KMS-11 (cell line): ENCODE data around the gene CHD9.

Source experiments
- H2AFZ ChIP-seq: fragments of 200-600 bp; sonication (generic); 2 replicates; pipeline ENCODE4 v1.6.1; 2016; ENCODE audit warnings: antibody characterized with exemption, mixed run types, low read depth
- H3K27ac ChIP-seq: fragments of 200-600 bp; sonication (generic); 2 replicates; pipeline ENCODE4 v1.6.1; 2016; ENCODE audit warnings: mild to moderate bottlenecking, mixed run types
- H3K27me3 ChIP-seq: fragments of 200-600 bp; sonication (generic); 2 replicates; pipeline ENCODE4 v1.6.1; 2017; ENCODE audit warnings: mild to moderate bottlenecking, low read depth, mixed run types, moderate library complexity; ENCODE audit not compliant: insufficient read depth
- H3K36me3 ChIP-seq: fragments of 200-600 bp; sonication (generic); 2 replicates; pipeline ENCODE4 v1.6.1; 2017; ENCODE audit warnings: mild to moderate bottlenecking, mixed run types; ENCODE audit not compliant: insufficient read depth
- H3K4me1 ChIP-seq: fragments of 200-600 bp; sonication (generic); 2 replicates; pipeline ENCODE4 v1.6.1; 2016; ENCODE audit warnings: mild to moderate bottlenecking, low read depth, mixed run types; ENCODE audit not compliant: poor library complexity, severe bottlenecking
- H3K4me2 ChIP-seq: fragments of 200-600 bp; sonication (generic); 2 replicates; pipeline ENCODE4 v1.7.0; 2016; ENCODE audit warnings: mild to moderate bottlenecking, mixed run types
- H3K4me3 ChIP-seq: fragments of 200-600 bp; sonication (generic); IDR thresholded peaks from 2 replicates; pipeline ENCODE4 v1.6.1; 2017; ENCODE audit warnings: low read depth, low read length, mixed read lengths; ENCODE audit not compliant: insufficient read depth
- H3K79me2 ChIP-seq: fragments of 200-600 bp; sonication (generic); 2 replicates; pipeline ENCODE4 v1.6.1; 2016; ENCODE audit warnings: low read depth, mixed run types; ENCODE audit not compliant: insufficient read depth
- H3K9ac ChIP-seq: fragments of 200-600 bp; sonication (generic); 2 replicates; pipeline ENCODE4 v1.6.1; 2016; ENCODE audit warnings: mild to moderate bottlenecking, mixed run types
- H4K20me1 ChIP-seq: fragments of 200-600 bp; sonication (generic); 2 replicates; pipeline ENCODE4 v1.6.1; 2016; ENCODE audit warnings: mild to moderate bottlenecking, mixed run types; ENCODE audit not compliant: insufficient read depth
- CTCF ChIP-seq: fragments of 200-600 bp; sonication (generic); conservative IDR thresholded peaks from 2 replicates; pipeline ENCODE4 v1.6.1; 2017; ENCODE audit warnings: low read depth, mild to moderate bottlenecking, antibody characterized with exemption, low read length, moderate library complexity, mixed read lengths

Gene CHD9

DNA sequence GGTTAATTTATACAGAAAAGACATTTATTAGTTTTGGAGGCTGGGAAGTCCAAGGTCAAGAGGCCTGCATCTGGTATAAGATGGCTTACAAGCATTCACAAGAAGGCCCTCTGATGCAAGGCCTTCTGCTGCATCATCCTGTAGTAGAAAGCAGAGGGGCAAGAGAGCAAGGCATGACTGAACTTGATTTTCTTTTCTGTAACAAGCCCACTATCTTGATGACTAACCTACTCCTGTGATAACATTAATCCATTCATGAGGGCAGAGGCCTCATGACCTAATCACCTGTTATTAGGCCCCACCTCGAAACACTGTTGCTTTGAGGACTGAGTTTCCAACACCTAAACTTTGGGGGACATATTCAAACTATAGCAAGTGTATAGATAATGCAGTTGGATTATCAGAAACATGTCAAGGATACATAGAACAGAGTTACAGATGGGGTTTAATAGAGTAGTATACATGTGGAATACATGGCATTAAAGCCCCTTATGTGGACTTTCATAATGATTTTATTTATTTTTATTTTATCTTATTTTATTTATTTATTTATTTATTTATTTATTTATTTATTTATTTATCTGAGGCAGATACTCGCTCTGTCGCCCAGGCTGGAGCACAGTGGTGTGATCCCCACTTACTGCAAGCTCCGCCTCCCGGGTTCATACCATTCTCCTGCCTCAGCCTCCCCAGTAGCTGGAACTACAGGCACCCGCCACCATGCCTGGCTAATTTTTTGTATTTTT lies 88.2 kb downstream of the CHD9 start:
- no peak for TF ChIP-seq CTCF
- no peak overlapping the region for H3K27ac ChIP-seq
- no peaks in the 10 kb centered on the region for H4K20me1 ChIP-seq
- no peak overlapping the region for H3K4me2 ChIP-seq
- H3K79me2 ChIP-seq = no peaks in the 10 kb centered on the region
- no peaks in the 10 kb centered on the region for H3K36me3 ChIP-seq
- no peaks in the 10 kb centered on the region for H3K4me1 ChIP-seq
- no peaks in the 10 kb centered on the region for H3K27me3 ChIP-seq
- no peak overlapping the region for H3K4me3 ChIP-seq
- H2AFZ ChIP-seq = no peak overlapping the region
- no peak overlapping the region for H3K9ac ChIP-seq

DNA sequence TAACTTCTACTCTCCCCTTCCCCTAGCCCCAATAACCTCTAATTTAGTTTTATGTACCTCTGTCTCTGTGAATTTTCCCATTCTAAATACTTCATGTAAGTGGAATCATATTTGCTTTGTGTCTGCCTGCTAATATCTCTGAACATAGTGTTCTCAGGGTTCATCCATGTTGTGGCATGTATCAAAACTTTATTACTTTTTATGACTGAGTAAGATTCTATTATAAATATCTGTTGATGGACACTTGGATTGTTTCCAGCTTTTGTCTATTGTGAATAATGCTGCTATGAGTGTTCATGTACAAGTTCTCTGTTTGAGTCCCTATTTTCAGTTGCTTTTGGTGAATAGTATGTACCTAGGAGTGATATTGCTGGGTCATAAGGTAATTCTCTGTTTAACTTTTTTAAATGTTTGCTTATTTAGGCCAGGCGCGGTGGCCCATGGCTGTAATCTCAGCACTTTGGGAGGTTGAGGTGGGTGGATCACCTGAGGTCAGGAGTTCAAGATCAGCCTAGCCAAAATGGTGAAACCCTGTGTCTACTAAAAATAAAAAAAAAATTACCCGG lies 92.8 kb downstream of the CHD9 start:
- Histone ChIP-seq H3K4me3 (no peak overlapping the region), H3K4me1 (peaks cover 12% of the 10 kb centered on the region), H2AFZ (no peak overlapping the region), H3K27me3 (no peaks in the 10 kb centered on the region), H3K4me2 (no peak overlapping the region), H3K9ac (no peak overlapping the region), H3K27ac (no peak overlapping the region), H3K36me3 (no peaks in the 10 kb centered on the region), H3K79me2 (no peaks in the 10 kb centered on the region; the same call in 1 of the 2 replicates), H4K20me1 (no peaks in the 10 kb centered on the region)
- no peak for TF ChIP-seq CTCF

DNA sequence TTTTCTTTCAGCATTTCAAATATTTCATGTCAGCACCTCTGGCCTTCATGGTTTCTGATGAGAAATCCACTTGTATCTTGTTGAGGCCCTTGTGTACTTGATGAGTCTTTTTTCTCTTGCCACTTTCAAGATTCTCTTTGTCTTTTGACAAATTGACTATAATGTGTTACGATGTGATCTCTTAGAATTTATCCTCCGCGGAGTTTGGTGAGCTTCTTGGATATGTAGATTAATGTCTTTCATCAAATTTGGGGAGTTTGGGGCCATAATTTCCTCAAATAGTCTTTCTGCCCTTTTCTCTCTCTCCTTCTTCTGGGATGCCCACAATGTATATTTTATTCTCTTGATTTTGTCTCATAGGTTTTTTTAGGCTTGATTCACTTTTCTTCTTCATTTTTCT lies 96.0 kb downstream of the CHD9 start:
- no peak for TF ChIP-seq CTCF
- no peak overlapping the region for H3K9ac ChIP-seq
- H3K79me2 ChIP-seq = no peaks in the 10 kb centered on the region; the same call in 1 of the 2 replicates
- H3K4me2 ChIP-seq = no peak overlapping the region
- H3K27ac ChIP-seq = no peak overlapping the region
- peaks cover 12% of the 10 kb centered on the region for H3K4me1 ChIP-seq
- no peaks in the 10 kb centered on the region for H3K27me3 ChIP-seq
- no peaks in the 10 kb centered on the region for H4K20me1 ChIP-seq
- no peak overlapping the region for H3K4me3 ChIP-seq
- no peak overlapping the region for H2AFZ ChIP-seq
- no peaks in the 10 kb centered on the region for H3K36me3 ChIP-seq

DNA sequence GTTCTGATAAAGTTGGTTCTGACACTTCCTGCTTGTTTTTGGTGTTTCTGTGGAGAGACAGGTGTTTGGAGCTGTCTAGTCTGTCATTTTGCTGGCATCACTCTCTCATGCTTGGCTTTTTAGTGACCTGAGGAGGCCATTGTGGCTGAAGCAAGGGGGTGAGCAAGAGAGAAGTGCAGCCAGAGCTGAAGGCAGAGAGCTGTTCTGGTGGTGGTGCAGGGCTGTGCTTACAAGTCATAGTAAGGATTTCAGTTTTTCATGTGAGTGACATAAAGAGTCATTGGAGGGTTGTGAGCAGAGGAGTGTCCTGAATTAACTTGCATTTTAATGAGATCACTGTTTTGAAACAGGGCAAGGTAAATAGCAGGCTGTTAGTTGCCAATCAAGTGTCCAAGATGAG lies 97.5 kb downstream of the CHD9 start:
- Histone ChIP-seq H3K36me3 (no peaks in the 10 kb centered on the region), H4K20me1 (no peaks in the 10 kb centered on the region), H3K4me2 (no peak overlapping the region), H3K4me1 (peaks cover 12% of the 10 kb centered on the region), H3K4me3 (no peak overlapping the region), H3K27me3 (no peaks in the 10 kb centered on the region), H2AFZ (no peak overlapping the region), H3K79me2 (no peaks in the 10 kb centered on the region; the same call in 1 of the 2 replicates), H3K9ac (no peak overlapping the region), H3K27ac (peak overlapping the region; percentile 22; the same call in 1 of the 2 replicates)
- TF ChIP-seq CTCF = no peak
